Activated CD4-positive, alpha-beta T cell treated with anti-CD3 and anti-CD28 coated beads, Interleukin-2, amount 10 ng/mL, durations not matched to agents 7 days and 5 days (primary cell): ENCODE results near the gene TRIM42. TPM values are rescaled to one million over a fixed set of nuclear protein-coding genes. Genes with fewer than 3 reads are reported as not detected.
A peak's percentile ranks its signal among the peaks of the same experiment; 100 is the strongest.

Source experiments
- CTCF ChIA-PET: fragments of 350-600 bp; sonication (Branson Sonifier 250); formaldehyde crosslinking; loops from one replicate; lab custom pipeline; 2021; ENCODE audit warnings: antibody characterized with exemption; lab: Charles Lee
- POLR2A ChIA-PET: fragments of 350-600 bp; sonication (Branson Sonifier 250); formaldehyde crosslinking; loops from one replicate; lab custom pipeline; 2021; ENCODE audit warnings: antibody characterized with exemption; lab: Charles Lee
- DNase-seq: peaks from one replicate; pipeline ENCODE4 v3.0.0-alpha.2; 2020
- H3K27ac Mint-ChIP-seq: one replicate; pipeline ENCODE4 v1.8.0; 2021; ENCODE audit warnings: mild to moderate bottlenecking, moderate library complexity, mixed read lengths
- H3K27me3 Mint-ChIP-seq: one replicate; pipeline ENCODE4 v1.8.0; 2021; ENCODE audit warnings: mixed read lengths
- H3K36me3 Mint-ChIP-seq: one replicate; pipeline ENCODE4 v1.8.0; 2021; ENCODE audit warnings: low read depth, mixed read lengths
- H3K4me1 Mint-ChIP-seq: one replicate; pipeline ENCODE4 v1.8.0; 2021; ENCODE audit warnings: mixed read lengths
- H3K4me3 Mint-ChIP-seq: one replicate; pipeline ENCODE4 v1.8.0; 2021; ENCODE audit warnings: mild to moderate bottlenecking, moderate library complexity, mixed read lengths
- H3K9me3 Mint-ChIP-seq: one replicate; pipeline ENCODE4 v1.8.0; 2021; ENCODE audit warnings: mixed read lengths
- total RNA-seq, 2 experiments: library from RNA; stranded (reverse); gene quantifications; one replicate each; pipeline ENCODE4 v1.2.3, GENCODE V29; 2021

Gene TRIM42
- total RNA-seq, 2 experiments from 2014 or later, result not detected

- H3K36me3 Mint-ChIP-seq, result no peaks in the 10 kb centered on the region
- no peak overlapping the region for H3K4me3 Mint-ChIP-seq
- CTCF ChIA-PET, result no interaction called here
- DNase-seq, result no peak
- peaks cover 3% of the 10 kb centered on the region for H3K27me3 Mint-ChIP-seq
- H3K9me3 Mint-ChIP-seq, result no peaks in the 10 kb centered on the region
- peaks cover 4% of the 10 kb centered on the region for H3K4me1 Mint-ChIP-seq
- H3K27ac Mint-ChIP-seq, result no peak overlapping the region
- POLR2A ChIA-PET, result no interaction called here
These were observed 40.1 kb downstream of the TRIM42 start for GRCh38 chr3:140717921-140718320.

GRCh38 chr3:140719841-140720614 is 42.2 kb downstream of the TRIM42 start:
- ChIA-PET CTCF (no interaction called here), POLR2A (no interaction called here)
- Mint-ChIP-seq H3K36me3 (no peaks in the 10 kb centered on the region), H3K27me3 (peaks cover 2% of the 10 kb centered on the region), H3K4me1 (peaks cover 2% of the 10 kb centered on the region), H3K9me3 (no peaks in the 10 kb centered on the region), H3K4me3 (no peak overlapping the region), H3K27ac (no peak overlapping the region)
- DNase-seq, result no peak

GRCh38 chr3:140723576-140723975 is 45.7 kb downstream of the TRIM42 start:
- Mint-ChIP-seq H3K27ac (peak overlapping the region; percentile 50), H3K4me3 (no peak overlapping the region), H3K9me3 (no peaks in the 10 kb centered on the region), H3K27me3 (peaks cover 2% of the 10 kb centered on the region), H3K36me3 (no peaks in the 10 kb centered on the region), H3K4me1 (peaks cover 9% of the 10 kb centered on the region)
- ChIA-PET POLR2A (no interaction called here), CTCF (no interaction called here)
- no peak for DNase-seq

- H3K27me3 Mint-ChIP-seq, result peaks cover 7% of the 10 kb centered on the region
- H3K27ac Mint-ChIP-seq, result no peak overlapping the region
- no peak for DNase-seq
- H3K4me1 Mint-ChIP-seq, result peaks cover 9% of the 10 kb centered on the region
- no peaks in the 10 kb centered on the region for H3K9me3 Mint-ChIP-seq
- no peak overlapping the region for H3K4me3 Mint-ChIP-seq
- no peaks in the 10 kb centered on the region for H3K36me3 Mint-ChIP-seq
- ChIA-PET CTCF (no interaction called here), POLR2A (interaction anchor here (0.6 kb wide), 1 partner anchor 366 kb away, joined by 4 read pairs; no protein-coding TSS in a partner anchor)
These were observed 47.3 kb downstream of the TRIM42 start for GRCh38 chr3:140724856-140725812.

GRCh38 chr3:140726066-140726465 is 48.2 kb downstream of the TRIM42 start:
- CTCF ChIA-PET, result no interaction called here
- no peaks in the 10 kb centered on the region for H3K9me3 Mint-ChIP-seq

GRCh38 chr3:140727886-140728285 is 50.0 kb downstream of the TRIM42 start:
- H3K27ac Mint-ChIP-seq, result no peak overlapping the region
- no peak overlapping the region for H3K4me3 Mint-ChIP-seq
- H3K36me3 Mint-ChIP-seq, result no peaks in the 10 kb centered on the region
- H3K4me1 Mint-ChIP-seq, result peaks cover 19% of the 10 kb centered on the region
- ChIA-PET CTCF (no interaction called here), POLR2A (no interaction called here)
- H3K9me3 Mint-ChIP-seq, result no peaks in the 10 kb centered on the region
- peaks cover 14% of the 10 kb centered on the region for H3K27me3 Mint-ChIP-seq
- no peak for DNase-seq

More at GRCh38 chr3:140726066-140726465, 48.2 kb downstream of the TRIM42 start:
- H3K4me1 Mint-ChIP-seq, result peaks cover 9% of the 10 kb centered on the region
- H3K27ac Mint-ChIP-seq, result no peak overlapping the region
- DNase-seq, result no peak
- H3K4me3 Mint-ChIP-seq, result no peak overlapping the region
- POLR2A ChIA-PET, result no interaction called here
- H3K27me3 Mint-ChIP-seq, result peaks cover 11% of the 10 kb centered on the region
- no peaks in the 10 kb centered on the region for H3K36me3 Mint-ChIP-seq

- DNase-seq, result peak; percentile 8
- Mint-ChIP-seq H3K9me3 (no peaks in the 10 kb centered on the region), H3K36me3 (no peaks in the 10 kb centered on the region), H3K4me3 (no peak overlapping the region), H3K27ac (no peak overlapping the region), H3K27me3 (peaks cover 17% of the 10 kb centered on the region), H3K4me1 (peaks cover 19% of the 10 kb centered on the region)
- ChIA-PET POLR2A (no interaction called here), CTCF (no interaction called here)
These were observed 53.7 kb downstream of the TRIM42 start for GRCh38 chr3:140731440-140732119.

- H3K4me1 Mint-ChIP-seq, result peaks cover 11% of the 10 kb centered on the region
- H3K27me3 Mint-ChIP-seq, result peaks cover 22% of the 10 kb centered on the region
- no peak for DNase-seq
- H3K36me3 Mint-ChIP-seq, result no peaks in the 10 kb centered on the region
- no peak overlapping the region for H3K4me3 Mint-ChIP-seq
- no peak overlapping the region for H3K27ac Mint-ChIP-seq
- ChIA-PET POLR2A (no interaction called here), CTCF (no interaction called here)
- H3K9me3 Mint-ChIP-seq, result no peaks in the 10 kb centered on the region
These were observed 55.8 kb downstream of the TRIM42 start for GRCh38 chr3:140733623-140734022.

- ChIA-PET CTCF (no interaction called here), POLR2A (no interaction called here)
- Mint-ChIP-seq H3K9me3 (no peaks in the 10 kb centered on the region), H3K4me1 (peaks cover 6% of the 10 kb centered on the region), H3K4me3 (no peak overlapping the region), H3K27me3 (peaks cover 16% of the 10 kb centered on the region), H3K36me3 (no peaks in the 10 kb centered on the region), H3K27ac (no peak overlapping the region)
- no peak for DNase-seq
These were observed 59.1 kb downstream of the TRIM42 start for GRCh38 chr3:140736863-140737460.

GRCh38 chr3:140742116-140742515 is 64.3 kb downstream of the TRIM42 start:
- no peak for DNase-seq
- Mint-ChIP-seq H3K9me3 (no peaks in the 10 kb centered on the region), H3K4me1 (no peaks in the 10 kb centered on the region), H3K27ac (no peak overlapping the region), H3K27me3 (peaks cover 13% of the 10 kb centered on the region), H3K36me3 (no peaks in the 10 kb centered on the region), H3K4me3 (no peak overlapping the region)
- CTCF ChIA-PET, result no interaction called here
- POLR2A ChIA-PET, result no interaction called here

GRCh38 chr3:140748171-140748570 is 70.3 kb downstream of the TRIM42 start:
- Mint-ChIP-seq H3K27me3 (peaks cover 8% of the 10 kb centered on the region), H3K36me3 (no peaks in the 10 kb centered on the region), H3K4me1 (no peaks in the 10 kb centered on the region), H3K9me3 (no peaks in the 10 kb centered on the region), H3K4me3 (no peak overlapping the region), H3K27ac (no peak overlapping the region)
- CTCF ChIA-PET, result no interaction called here
- POLR2A ChIA-PET, result no interaction called here
- no peak for DNase-seq

- peaks cover 3% of the 10 kb centered on the region for H3K4me1 Mint-ChIP-seq
- no peak for DNase-seq
- no peaks in the 10 kb centered on the region for H3K36me3 Mint-ChIP-seq
- ChIA-PET POLR2A (no interaction called here), CTCF (no interaction called here)
- H3K4me3 Mint-ChIP-seq, result no peak overlapping the region
- H3K9me3 Mint-ChIP-seq, result no peaks in the 10 kb centered on the region
- peaks cover 10% of the 10 kb centered on the region for H3K27me3 Mint-ChIP-seq
- no peak overlapping the region for H3K27ac Mint-ChIP-seq
These were observed 71.0 kb downstream of the TRIM42 start for GRCh38 chr3:140748903-140749302.
